Measurements from ENCODE around the gene ALDOA.

Gene ALDOA

GRCh38 chr16:30116291-30117207, 51.0 kb downstream of the ALDOA start:
- DNase-seq: no peak
- Histone ChIP-seq H3K4me3 (no peak overlapping the region), H3K4me1 (peaks cover 0 to 10% (median 4%) of the 10 kb centered on the region in 4 donors), H3K27ac (no peak overlapping the region), H3K36me3 (peaks cover 69 to 100% (median 84%) of the 10 kb centered on the region in 3 donors), H3K27me3 (no peaks in the 10 kb centered on the region), H3K9me3 (no peaks in the 10 kb centered on the region)
- TF ChIP-seq CTCF (IDR thresholded peaks at IDR 0.05): no peak
- intact Hi-C loops (cut with DNase I; ENCODE audit: low total_unique reads): no loop called here

- H3K27me3 ChIP-seq: no peaks in the 10 kb centered on the region
- H3K4me3 ChIP-seq: no peak overlapping the region
- H3K27ac ChIP-seq: no peak overlapping the region
- TF ChIP-seq CTCF (IDR thresholded peaks at IDR 0.05): no peak
- H3K9me3 ChIP-seq: no peaks in the 10 kb centered on the region
- peaks cover 62 to 92% (median 74%) of the 10 kb centered on the region in 3 donors for H3K36me3 ChIP-seq
- intact Hi-C loops (cut with DNase I; ENCODE audit: low total_unique reads): no loop called here
- H3K4me1 ChIP-seq: peaks cover 0 to 19% (median 9%) of the 10 kb centered on the region in 4 donors
- no peak for DNase-seq
Observed at GRCh38 chr16:30117768-30118167, 52.2 kb downstream of the ALDOA start.

GRCh38 chr16:30119428-30119827, 53.9 kb downstream of the ALDOA start:
- Histone ChIP-seq H3K36me3 (peaks cover 53 to 75% (median 61%) of the 10 kb centered on the region in 3 donors), H3K27ac (no peak overlapping the region), H3K4me1 (peaks cover 0 to 26% (median 16%) of the 10 kb centered on the region in 4 donors), H3K9me3 (no peaks in the 10 kb centered on the region), H3K27me3 (no peaks in the 10 kb centered on the region), H3K4me3 (no peak overlapping the region)
- intact Hi-C loops (cut with DNase I; ENCODE audit: low total_unique reads): no loop called here
- TF ChIP-seq CTCF (IDR thresholded peaks at IDR 0.05): no peak
- DNase-seq: no peak
